22Rv1 (cell line): ENCODE results near the gene CAMTA1.

Experiments used
- H3K27ac ChIP-seq: fragments of 450-650 bp; 2 replicates; pipeline ENCODE4 v1.5.1; 2017
- ZFX ChIP-seq: fragments of 450-650 bp; IDR thresholded peaks from 2 replicates; pipeline ENCODE4 v1.6.1; 2017; ENCODE audit warnings: antibody characterized with exemption, borderline replicate concordance
- TF ChIP-seq, protein P1 (sequence below): fragments of 450-650 bp; IDR thresholded peaks from 2 replicates; pipeline ENCODE4 v1.5.1; 2017; ENCODE audit warnings: mild to moderate bottlenecking

Gene CAMTA1

DNA sequence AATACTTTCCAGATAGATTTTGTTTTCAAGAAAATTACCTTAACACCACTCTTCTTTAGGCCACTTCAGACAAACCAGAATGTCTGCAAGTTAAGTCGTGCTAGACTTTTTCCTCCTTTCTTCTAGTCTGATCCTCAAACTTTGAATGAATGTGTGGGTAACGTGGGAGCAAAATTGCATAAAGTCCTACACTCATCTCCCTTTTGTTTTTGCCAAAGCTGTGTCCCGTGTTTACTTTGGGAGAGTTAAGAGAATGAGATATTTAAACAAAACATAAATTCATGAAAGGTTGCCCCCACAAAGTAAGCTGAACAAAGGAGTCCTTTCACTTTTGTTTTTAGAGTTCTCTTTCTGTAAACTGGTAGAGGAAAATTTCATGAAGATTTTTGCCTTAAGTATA, 969.0 kb downstream of the CAMTA1 start:
- no peak overlapping the region for H3K27ac ChIP-seq
- TF ChIP-seq ZFX = no peak
- TF ChIP-seq, protein P1, sequence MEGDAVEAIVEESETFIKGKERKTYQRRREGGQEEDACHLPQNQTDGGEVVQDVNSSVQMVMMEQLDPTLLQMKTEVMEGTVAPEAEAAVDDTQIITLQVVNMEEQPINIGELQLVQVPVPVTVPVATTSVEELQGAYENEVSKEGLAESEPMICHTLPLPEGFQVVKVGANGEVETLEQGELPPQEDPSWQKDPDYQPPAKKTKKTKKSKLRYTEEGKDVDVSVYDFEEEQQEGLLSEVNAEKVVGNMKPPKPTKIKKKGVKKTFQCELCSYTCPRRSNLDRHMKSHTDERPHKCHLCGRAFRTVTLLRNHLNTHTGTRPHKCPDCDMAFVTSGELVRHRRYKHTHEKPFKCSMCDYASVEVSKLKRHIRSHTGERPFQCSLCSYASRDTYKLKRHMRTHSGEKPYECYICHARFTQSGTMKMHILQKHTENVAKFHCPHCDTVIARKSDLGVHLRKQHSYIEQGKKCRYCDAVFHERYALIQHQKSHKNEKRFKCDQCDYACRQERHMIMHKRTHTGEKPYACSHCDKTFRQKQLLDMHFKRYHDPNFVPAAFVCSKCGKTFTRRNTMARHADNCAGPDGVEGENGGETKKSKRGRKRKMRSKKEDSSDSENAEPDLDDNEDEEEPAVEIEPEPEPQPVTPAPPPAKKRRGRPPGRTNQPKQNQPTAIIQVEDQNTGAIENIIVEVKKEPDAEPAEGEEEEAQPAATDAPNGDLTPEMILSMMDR = no peak

DNA sequence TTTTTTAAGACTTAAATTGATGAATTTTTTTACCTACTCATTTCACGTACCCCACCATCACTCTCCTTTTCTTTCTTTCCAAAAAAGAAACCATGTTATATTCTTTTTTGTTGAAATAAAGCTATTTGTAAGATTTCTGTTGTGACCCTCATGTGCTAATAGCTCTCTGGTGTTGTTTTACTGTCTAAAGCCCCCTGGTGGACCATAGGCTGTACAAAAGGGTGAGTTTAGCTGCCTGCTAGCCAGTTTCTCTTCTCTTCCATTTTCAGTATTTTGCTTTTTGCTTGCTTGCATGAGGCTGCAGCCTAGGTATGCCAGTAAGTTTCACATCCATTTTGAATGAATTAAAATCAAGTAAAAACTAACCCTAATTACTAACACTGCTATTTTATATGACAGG, 970.2 kb downstream of the CAMTA1 start:
- H3K27ac ChIP-seq = no peak overlapping the region
- TF ChIP-seq, protein P1 = no peak
- no peak for TF ChIP-seq ZFX

DNA sequence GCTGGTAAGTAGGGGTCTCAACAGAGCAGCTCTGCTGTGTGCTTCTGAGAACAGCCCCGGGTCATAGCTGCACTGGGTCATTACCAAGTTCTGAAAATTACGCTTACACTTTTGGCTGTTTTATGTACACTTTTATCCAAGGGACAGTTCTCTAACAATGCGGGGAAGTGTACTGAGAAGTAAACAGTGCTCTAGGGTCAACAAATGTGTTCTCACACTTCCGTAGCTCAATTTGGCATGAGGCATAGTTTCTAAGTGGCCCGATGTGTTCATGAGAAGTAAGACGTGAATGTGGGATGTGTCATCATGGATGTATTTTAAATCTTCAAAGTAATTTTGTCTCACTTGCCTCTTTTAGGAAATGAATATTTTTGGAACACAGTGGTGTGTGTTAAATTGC, 975.0 kb downstream of the CAMTA1 start:
- TF ChIP-seq ZFX = no peak
- TF ChIP-seq, protein P1 = no peak
- H3K27ac ChIP-seq = no peak overlapping the region

DNA sequence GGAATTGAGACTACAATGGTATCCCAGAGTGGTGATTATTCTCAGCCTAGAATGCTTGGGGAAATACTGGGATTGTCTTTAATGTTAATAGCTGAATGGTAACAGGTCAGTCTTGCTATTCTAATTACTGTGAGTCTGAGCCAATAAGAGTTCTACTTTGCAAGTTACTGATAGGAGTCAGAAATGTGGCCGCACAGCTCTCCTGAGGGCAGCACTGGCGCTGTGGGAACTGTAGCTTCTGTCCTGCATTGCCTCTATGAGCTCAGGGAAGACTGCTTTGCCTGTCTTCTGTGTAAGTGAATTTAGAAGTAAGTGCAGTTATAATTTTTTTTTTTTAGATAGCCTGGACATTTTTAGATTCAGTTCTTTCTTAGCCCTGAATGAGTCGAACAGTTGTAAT, 975.8 kb downstream of the CAMTA1 start:
- no peak overlapping the region for H3K27ac ChIP-seq
- TF ChIP-seq ZFX = no peak
- TF ChIP-seq, protein P1 = no peak

DNA sequence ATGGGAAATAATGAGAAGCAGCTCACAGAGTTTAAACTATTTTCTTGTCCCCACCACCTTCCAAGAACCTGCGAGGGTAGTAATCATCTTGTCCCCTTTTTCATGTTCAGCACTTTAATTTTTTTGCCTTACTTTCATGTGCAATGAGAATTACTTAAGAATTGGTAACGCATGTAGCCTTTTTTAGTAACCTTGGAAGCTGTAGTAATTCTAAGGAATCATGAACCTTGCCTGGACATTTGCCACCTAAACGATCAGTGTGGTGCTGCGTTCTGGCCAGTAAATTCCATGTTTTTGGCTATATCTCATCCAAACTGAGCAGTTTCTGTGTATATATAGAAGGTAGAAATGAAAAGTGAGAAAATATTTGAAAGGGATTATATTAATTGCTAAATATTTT, 981.9 kb downstream of the CAMTA1 start:
- H3K27ac ChIP-seq = no peak overlapping the region
- TF ChIP-seq, protein P1 = no peak
- TF ChIP-seq ZFX = no peak

DNA sequence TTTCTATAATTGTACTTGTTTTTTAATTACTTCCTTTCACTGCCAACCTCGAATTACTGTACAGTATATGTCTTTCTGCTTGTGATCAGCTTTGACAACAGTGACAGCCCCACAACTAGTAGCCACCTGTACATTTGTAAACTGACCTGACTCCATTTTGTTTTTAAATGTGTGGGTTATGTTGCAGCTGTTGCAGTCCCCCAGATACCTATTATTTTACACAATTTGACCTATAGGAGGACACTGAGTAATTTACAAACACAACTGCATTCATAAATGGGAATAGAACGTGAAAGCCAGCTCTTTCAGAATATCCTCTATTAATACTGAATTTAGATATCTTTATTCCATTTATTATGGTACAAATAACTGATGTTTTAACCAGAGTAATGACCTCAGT, 983.3 kb downstream of the CAMTA1 start:
- no peak for TF ChIP-seq ZFX
- H3K27ac ChIP-seq = no peak overlapping the region

DNA sequence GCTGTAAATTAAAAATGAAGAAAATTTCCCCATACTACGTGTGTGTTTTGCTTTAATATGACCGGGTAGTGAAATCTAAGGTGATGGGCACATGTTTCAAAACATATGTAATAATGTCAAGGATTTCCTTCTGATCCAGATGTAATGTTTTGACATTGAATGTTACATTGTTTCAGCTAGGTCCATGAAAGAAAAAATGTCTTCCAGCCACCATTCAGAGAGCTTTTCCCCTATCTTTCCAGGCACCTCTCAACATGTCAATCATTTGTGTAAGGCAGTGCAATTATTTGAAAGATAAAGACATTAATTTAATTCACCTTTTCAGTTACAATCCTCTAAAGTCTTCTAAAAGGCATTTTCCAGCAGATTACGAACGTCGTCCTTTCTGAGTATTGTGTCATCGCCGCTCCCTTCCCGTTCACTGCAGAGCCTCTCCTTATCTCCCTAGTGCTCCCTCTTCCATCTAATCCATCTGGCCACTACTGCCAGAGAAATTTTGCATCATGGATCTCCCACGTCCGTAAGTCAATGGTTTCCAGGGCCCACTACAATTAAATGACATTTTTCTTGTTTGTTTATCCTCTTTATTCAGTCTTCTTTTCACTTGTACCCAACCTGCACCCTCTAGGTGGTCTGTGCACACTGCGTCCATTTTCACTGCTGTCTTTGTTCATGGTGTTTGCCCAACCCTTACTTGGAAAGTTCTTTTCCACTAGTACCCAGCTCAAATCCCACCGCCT, 984.6 kb downstream of the CAMTA1 start:
- H3K27ac ChIP-seq = no peak overlapping the region
- TF ChIP-seq, protein P1 = no peak

DNA sequence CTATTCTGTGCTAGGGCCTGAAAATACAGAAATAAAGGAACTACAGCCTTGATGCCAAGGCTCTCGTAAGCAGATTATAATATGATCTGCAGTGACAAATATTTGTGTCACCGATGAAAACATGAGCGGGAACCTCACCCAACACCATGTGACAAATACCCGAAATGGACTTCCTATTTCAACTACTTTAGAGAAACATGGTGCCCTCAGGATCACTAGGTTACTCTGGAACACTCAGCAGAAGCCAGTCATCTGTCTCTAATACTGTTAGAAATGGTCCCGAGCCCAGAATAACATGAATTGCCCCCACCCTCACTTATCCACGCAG, 985.4 kb downstream of the CAMTA1 start:
- TF ChIP-seq ZFX = no peak
- TF ChIP-seq, protein P1 = no peak
- peak overlapping the region; percentile 81 for H3K27ac ChIP-seq
